HG02970 (cell line): ENCODE data around the gene PHACTR1.
"Not testable (repeated sequence)": the region's sequence is repeated elsewhere in the genome, so short reads cannot be mapped to it uniquely, and the experiment has no call there.

ENCODE experiments used
- ATAC-seq: cut with Tn5 transposase; IDR thresholded peaks from one replicate; pipeline ENCODE4 v1.9.1; 2021; ENCODE audit warnings: mild to moderate bottlenecking, moderate library complexity, moderate number of reproducible peaks; ENCODE audit not compliant: unreplicated experiment, low FRiP score

PHACTR1 gene

DNA sequence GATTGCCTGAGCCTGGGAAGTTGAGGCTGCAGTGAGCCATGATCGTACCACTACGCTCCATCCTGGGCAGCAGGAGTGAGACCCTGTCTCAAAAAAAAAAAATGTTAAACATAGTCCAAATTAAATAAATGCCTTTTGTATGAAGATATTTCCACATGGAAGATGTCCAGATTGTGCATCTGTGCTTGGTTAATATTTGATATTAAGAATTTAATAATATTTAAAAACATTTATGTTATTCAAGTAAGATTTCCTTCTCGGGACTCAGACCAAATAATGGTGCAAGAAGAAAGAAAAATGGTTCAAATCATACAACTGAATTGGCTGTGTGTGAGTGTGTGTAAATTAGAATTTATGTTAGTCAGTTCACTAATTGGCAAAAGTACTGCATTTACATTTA is 409.3 kb downstream of the PHACTR1 start:
- ATAC-seq, result no peak

DNA sequence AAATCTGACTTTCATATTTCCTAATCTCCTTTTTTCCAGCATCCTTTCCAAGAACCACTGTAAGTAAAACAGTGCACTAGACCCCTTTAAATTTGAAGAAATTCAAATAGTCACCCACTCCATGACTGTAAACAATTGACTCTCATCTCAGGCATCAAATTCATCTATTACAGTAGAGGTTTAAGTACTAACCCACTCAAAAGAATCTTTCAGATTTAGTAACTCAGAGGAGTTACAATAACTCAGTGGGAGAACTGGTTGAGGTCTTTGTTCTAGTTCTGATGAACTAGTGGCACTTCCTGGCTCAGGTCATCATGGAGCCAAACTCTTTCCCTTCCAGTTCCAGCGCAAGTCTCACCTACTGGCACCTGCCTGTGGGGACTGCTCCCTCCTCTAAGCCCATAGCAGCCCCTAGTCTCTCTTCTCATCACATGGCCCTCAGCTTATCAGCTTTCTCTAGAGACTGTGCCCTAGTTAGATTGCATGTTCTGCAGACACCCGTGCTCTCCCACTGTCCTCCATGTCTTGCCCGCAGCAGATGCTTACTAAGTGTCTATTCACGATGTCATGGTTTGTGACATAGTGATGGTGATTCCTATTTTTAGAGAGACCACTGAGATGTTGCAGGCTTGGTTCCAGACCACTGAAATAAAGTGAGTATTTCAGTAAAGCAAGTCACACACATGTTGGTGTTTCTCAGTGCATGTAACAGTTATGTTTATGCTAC is 415.5 kb downstream of the PHACTR1 start:
- ATAC-seq, result no peak

DNA sequence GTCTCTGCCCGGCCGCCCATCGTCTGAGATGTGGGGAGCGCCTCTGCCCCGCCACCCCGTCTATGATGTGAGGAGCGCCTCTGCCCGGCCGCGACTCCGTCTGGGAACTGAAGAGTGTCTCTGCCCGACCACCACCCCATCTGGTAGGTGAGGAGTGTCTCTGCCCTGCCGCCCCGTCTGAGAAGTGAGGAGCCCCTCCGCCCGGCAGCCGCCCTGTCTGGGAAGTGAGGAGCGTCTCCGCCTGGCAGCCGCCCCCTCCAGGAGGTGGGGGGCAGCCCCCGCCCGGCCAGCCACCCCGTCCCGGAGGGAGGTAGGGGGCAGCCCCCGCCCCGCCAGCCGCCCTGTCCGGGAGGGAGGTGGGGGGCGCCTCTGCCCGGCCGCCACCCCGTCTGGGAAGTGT is 417.3 kb downstream of the PHACTR1 start:
- not testable (repeated sequence) for ATAC-seq

DNA sequence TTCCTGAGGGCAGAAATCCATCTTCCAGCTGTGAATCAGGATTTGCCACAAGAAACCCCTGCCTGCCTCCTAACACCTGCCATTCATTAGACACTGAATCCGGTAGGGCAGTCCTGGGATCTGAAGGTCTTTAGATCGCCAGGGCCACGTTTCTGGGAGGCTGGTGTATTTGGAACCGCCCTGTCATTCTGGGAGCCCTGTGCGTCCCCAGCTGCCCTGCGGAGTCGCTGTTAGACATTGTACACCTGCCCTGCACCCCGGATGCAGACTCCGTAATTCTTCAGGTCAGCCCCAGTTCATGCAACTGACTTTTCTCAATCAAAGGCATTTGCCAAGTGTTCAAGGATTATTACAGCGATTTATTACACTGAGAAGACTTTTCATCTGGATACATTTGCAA is 418.6 kb downstream of the PHACTR1 start:
- no peak for ATAC-seq

DNA sequence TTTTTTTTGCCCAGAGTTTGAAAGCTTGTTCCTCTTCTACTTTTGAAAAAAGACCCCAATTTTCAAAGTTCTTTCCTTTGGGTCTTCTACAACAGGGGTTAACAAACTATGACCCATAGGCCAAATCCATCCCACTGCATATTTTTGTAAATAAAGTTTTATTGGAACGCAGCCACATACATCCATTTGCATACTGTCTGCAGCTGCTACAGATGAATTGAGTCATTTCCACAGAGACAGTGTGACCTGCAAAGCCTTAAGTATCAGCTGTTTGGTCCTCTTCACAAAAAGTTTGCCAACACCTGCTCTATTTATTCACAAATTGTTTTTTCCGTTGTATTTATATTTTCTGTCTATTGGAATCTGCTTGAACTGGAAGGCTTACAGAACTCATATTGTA is 422.6 kb downstream of the PHACTR1 start:
- ATAC-seq, result no peak

DNA sequence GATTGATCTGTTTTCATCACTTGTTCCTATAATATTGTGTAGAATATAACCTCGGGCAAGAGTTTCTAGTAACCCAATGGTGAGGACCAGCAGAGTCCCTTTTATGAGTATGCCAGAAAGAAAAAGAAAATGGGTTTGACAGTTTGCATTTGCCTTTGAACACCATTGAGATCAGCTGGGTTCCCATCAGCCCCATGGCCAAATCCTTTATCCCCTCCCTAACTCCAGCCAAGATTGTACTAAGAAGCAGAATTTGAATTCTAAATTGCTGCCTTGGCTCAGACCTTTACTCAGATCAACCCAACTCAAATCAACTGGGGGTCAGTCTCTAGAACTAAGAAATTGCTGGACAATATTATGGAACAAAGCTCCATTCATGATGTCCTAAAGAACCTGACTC is 424.4 kb downstream of the PHACTR1 start:
- no peak for ATAC-seq

DNA sequence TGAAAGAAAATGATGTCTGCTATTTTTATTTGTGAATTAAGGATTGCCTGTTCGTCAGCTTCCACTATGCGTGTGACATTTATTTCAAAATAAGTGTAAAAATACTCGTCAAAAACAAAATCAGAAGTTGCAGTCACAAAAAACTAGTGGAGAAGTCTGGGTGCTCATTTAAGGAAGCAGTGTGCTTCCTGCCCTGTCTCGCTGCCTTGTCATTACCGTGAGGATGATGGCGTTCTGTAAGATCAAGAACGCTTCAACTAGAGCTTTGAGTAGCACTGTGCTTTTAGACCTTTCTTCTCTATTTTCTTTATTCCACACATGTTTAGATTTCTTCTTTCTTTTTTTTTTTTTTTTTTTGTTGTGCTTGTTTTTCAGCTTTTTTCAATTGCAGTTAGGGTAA is 424.8 kb downstream of the PHACTR1 start:
- no peak for ATAC-seq

DNA sequence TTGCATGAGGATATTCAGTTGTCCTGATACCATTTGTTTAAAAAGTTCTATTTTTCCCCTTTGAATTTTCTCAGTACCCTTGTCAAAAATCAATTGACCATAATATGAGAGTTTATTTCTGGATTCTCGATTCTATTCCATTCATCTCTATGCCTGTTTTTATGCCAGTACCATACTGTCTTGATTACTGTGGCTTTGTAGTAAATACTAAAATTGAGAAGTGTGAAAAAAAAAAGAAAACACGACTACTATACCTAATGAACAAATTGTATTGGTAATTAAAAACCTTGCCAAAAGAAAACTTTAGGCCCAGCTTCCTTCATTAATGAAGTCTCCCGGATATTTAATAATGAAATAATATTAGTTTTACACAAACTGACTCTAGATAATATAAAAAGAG is 426.0 kb downstream of the PHACTR1 start:
- no peak for ATAC-seq

DNA sequence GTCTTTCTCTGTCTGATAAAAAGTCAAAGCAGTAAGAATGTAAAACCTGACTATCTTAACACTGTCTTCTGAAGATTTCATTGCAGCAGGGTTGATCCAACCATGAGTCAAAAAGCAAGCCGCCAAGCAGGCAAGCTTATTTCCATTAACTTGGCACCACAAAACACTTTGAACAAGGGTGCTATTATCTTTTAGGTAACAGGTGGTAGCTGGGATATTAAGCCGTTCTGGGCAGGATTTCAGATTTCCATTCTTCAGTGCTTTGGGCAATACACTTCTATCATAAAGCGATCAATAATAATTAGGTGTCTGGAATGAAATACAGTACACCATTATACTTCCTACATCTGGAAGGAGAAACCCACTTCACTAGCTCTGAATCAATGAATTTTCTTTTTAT is 429.9 kb downstream of the PHACTR1 start:
- ATAC-seq, result no peak

DNA sequence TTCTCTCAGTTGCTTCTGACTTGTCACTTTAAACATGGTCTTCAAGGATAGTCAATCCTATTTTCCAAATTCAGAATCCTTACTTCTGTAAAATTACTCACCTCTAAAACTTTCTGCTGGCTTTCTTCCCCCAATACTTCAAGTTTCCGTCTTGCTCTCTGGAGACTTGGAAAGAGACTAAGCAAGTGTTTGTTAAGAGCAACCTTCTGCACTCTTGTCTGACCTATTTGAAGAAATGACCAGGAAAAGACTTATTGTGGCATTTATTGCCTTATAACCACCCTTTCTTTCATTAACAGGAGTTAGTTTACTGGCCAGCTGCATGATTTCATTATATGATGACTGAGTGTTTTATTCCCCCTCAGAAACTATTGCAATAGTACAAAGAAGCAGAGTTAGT is 430.8 kb downstream of the PHACTR1 start:
- ATAC-seq, result no peak

DNA sequence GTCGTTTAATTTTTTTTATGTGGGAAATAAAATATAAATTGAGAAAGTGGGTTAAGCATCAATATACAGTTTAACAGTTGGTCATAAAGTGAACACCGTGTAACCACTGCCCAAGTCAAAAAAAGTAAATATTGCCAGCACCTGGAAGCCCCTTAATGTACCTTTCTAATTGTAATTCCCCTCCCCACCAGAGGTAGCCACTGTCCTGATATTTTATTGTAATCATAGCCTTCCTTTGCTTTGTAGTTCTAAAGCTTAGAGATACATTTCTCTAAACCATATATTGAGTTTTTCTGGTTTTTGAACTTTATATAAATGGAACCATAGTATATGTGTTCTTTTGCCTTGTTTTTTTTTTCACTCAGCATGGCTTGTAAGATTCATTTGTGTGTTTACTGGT is 431.2 kb downstream of the PHACTR1 start:
- ATAC-seq, result no peak

DNA sequence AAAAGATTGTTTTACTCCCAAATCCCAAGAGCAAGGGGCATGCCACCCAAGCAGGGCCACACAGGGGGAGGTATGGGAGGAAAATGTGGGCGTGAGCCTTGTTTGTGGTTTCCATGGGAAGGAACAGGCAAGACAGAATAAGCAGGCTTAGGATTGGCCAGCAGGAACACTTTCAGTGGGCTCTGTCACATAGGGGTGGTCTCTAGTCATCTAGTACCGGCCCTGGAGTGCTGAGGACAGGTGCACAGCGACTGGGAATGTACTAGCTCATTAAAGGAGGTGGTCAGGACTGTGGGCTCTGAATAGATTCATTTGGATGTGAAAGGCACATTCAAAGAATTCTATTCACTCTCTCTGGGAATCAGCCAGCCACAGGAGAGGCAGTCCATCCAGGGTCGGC is 436.2 kb downstream of the PHACTR1 start:
- ATAC-seq, result no peak

DNA sequence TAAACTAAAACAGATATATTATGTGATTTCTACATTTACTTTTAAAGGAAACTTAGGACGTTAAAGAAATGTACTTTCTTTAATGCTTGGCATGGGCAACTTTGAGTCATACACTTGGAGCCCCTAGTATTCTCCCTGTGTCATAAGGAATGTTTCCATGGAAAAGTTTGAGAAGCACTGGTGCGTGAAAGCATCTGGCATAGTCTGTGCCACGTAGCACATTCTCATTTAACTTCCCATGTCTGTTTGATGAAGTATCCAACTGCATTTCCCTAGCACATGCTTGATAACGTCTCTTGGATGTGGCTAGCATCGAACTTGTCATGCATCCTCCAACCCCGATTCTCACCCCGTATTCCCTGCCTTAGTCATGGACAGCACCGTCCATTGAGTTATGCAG is 439.8 kb downstream of the PHACTR1 start:
- no peak for ATAC-seq

DNA sequence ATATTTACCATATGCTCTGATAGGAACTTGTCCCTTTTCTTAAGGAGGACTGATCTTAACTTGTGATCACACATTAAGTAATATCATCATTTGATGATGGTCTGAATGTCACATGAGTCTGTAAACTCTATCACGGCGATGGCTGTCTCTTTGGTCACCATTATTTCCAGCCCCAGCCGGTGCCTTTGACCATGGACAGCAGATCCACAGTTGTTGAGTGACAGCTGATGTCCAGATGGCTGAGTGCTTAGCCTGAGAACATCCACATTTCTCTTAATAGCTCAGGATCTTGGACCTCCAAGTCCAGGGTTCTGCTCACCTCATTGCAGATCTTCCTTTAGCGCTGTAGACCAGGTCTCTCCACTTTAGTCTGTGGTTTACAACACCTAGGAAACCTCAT is 440.7 kb downstream of the PHACTR1 start:
- ATAC-seq, result no peak

DNA sequence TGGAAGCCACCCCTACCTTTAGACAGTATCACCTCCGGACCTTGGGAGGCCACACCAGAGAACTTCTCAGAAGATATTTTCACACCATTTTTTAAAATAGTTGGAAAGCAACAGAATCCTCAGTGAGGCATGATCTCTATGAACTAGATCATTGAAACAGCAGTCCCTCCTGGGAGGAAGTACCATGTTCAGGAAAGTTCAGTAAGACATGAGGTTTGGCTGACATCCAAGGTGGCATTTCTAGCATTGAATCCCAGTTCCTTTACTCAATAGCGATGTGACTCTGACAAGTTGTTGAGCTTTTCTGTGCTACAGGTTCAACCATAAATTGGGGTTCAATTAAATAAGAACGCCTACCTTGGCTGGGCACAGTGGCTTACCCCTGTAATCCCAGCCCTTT is 442.7 kb downstream of the PHACTR1 start:
- ATAC-seq, result no peak

DNA sequence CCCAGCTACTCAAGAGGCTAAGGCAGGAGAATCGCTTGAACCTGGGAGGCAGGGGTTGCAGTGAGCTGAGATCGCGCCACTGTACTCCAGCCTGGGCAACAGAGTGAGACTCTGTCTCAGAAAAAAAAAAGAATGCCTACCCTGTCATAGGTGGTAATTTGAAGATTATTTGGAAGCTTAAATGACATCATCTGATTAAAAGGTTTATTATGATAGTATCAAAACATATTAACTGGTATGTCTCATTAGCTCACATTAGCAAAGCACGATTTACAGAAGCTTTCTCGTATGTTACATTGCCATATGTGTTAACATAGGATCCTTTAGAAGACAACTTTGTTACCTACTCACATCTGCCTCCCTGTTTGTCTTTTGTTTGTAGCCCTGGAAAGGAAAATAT is 443.3 kb downstream of the PHACTR1 start:
- not testable (repeated sequence) for ATAC-seq

DNA sequence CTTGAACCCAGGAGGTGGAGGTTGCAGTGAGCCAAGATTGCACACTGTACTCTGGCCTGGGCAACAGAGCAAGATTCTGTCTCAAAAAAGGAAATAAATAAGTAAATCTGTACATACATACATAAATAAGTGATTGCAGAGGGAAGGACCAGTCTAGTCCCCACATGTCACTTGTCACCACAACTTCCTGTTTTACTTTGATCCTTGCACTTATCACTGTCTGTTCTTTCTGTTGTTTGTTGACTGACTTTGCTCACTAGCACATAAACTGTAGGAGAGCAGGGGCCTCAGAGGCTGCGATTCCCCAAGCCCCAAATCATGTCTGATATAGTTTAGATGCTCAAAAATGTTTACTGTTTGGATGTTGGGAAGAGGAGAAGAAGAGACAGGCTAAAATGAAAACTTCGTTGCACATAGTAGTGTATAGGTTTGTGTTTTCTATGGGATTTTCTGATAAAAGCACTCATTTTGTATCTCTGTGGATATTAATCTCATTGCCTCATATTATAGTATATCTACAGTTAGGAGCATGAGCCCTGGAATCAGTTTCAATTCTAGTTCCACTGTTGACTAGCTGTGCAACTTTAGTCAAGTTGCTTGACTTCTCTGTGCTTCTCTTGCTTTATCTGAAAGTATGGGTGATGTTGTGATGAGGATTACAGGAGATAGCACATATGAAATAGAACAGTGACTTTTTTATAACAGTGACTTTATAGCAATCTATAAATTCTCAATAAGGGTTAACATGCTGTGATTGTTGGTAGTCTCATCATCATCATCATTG is 446.8 kb downstream of the PHACTR1 start:
- no peak for ATAC-seq

DNA sequence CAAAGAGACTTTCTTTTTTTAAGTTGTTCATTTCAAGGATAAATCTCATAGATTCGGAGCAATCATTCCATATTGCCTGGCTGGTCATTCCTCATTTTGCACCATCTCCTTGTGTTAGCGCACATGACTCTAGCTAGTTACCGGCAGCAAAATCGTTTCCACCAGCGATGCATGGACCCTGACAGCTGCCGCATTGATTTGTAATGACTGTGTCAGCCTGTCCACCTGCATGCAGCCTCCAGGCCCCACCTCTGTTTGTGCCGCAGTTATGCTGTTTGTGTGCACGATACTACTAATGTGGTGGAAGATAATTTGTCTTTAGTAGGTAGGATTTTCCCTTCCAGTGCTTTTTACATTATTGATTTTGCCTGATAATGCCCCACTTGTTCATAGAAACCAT is 447.7 kb downstream of the PHACTR1 start:
- no peak for ATAC-seq

DNA sequence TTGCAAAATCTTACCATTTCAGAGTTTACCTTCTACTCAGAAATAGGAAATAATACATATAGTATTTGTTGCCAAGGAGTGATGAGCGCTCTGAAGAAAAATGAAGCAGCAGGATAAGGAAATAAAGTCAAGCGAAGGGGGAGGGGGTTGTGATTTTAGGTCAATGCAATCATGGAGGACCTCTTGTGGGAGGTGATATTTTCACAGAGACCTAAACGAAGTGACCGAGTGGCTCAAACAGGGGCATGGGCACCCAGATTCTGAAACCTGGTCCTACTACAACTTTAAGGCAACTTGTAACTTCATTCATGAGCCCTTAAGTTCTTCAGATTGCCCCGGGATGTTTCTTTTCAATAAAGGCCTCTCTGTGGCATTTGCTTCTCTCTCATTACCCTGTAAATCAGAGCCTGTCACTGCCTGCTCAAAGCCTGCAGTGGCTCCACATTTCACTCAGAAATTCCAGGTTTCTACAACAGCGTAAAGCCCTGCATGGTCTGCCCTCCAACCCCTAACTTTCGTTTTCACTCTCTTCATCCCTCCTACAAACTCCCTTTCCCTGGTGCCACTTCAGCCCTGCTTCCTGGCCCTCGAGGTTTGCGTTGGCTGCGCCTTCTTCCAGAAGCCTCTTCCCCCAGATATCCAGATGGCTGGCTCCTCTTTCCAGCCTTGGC is 449.1 kb downstream of the PHACTR1 start:
- ATAC-seq, result no peak

DNA sequence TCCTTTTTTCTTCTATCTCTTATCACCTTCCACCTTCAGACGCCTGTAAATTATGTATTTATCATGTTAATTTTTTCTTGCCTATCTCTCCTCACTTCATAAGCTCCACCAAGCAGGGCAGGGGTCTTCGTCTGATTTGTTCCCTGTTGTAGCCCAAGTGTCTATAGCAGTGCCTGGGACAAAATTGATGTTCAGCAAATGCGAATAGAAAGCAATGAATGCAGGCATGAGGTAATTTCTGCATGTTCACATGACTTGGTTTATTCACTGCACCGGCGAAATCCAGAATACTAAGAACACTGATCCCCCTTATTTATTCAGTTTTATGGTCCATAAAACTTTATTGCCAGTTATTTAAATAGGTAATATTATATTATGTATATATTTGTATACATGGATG is 449.7 kb downstream of the PHACTR1 start:
- no peak for ATAC-seq

DNA sequence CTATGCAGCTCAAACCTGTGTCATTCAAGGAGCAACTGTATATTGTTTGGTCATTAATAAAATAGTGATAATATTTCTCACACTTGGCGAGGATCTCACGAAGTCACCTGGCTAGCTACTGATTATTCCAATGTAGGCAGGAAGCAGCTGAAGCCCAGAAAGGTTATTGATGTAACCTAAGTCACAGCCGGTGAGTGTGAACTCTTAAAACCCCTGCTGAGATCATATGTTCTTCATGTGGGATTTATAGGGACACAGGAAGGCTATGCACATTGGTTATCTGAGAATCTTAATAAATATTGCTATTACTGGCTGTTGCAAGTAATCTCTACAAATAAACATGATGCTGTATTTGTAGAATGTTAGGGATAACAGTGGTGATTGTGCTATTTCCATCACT is 450.3 kb downstream of the PHACTR1 start:
- no peak for ATAC-seq

DNA sequence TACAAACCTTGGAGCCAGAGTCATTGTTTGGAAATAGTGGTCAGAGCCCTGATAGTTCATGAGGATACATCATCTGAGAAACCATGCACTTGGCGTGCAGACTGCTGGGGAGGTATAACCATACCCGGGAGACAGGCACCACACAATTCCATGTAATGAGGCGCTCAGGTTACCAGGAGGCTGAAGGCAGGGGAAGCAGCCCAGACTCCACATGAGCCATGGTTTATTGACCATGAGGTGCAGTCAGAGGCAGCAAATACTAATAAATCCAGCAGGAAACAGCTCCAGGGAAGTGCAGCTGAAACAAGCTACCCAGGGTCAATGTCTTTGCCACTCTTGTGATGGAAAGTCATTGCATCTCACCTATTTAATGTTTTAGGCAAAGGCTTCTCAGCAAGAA is 455.7 kb downstream of the PHACTR1 start:
- no peak for ATAC-seq
